GM21528 (cell line): ENCODE measurements around the gene MAPK8IP3.
"Not testable (repeated sequence)": the region's sequence is repeated elsewhere in the genome, so short reads cannot be mapped to it uniquely, and the experiment has no call there.

Source experiments
- ATAC-seq: cut with Tn5 transposase; IDR thresholded peaks from one replicate; pipeline ENCODE4 v1.9.1; 2021; ENCODE audit warnings: mild to moderate bottlenecking, moderate library complexity; ENCODE audit not compliant: unreplicated experiment, low FRiP score

Gene MAPK8IP3

DNA sequence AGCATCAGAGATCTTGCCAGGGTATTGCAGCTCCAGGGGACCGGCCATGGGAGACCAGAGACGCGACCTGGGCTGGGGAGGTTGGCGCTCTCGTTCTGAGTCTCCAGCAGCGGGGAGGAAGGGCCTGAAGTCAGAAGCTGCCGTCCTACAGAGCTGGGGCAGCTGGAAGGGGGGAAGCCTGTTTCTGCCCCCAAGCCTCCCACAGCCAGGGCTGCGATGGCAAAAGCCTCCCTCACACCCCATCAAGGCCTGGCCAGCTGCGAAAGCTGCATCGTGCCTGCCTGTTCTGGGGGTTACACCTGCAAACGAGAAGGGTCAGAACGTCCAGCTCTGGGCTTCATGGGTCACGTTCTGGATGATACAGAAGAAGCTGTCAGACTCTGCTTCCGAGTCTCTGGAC, 26.1 kb downstream of the MAPK8IP3 start:
- ATAC-seq = no peak

DNA sequence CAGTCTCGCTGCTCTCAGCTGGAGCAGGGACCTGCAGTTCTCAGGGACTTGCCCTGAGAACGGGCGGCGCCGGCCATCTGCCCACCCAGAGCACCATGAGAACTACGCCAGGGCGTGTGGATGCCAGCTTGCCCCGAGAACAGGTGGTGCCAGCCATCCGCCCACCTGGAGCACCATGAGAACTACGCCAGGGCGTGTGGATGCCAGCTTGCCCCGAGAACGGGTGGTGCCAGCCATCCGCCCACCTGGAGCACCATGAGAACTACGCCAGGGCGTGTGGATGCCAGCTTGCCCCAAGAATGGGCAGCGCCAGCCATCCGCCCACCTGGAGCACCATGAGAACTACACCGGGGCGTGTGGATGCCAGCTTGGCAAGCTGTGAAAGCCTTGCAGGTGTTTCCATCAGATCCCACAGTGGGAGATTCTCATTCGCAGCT, 26.6 kb downstream of the MAPK8IP3 start:
- not testable (repeated sequence) for ATAC-seq

DNA sequence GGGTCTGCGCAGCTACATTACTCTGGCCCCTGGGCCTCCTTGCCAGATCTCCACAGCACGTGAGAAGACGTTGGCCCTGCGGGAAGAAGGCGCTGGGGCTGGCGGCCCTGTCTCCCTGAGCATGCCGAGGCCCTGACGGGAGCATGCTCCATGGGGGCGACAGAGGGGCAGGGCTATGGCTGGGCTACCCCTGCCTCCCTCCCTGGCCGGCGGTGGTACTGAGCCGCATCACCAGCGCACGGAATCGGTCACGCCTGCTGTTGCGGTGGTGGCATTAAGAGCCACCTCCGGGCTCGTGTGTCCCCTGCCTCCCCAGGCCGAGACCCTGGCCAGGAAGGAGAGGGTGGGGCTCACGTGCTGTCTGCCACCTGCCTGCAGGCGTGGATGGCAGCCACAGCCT, 28.1 kb downstream of the MAPK8IP3 start:
- no peak for ATAC-seq

DNA sequence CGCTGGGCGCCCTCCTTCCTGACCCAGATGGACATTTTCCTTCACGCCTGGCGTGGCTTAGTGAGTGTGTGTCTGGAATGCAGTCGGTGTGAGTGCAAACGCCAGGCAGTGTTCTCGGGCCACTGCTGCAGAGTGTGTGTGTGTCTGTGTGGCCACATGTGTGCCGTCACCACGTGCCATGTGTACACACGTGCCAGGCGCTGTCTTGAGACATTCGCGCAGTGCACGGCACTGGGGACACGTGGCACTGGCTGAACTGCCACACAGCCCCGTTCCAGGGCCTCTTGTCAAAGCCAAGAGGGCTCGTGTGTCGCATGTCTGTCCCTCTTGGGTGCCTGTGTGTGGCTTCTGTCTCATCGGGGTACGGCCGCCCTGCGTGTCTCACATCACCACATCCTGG, 28.8 kb downstream of the MAPK8IP3 start:
- no peak for ATAC-seq

DNA sequence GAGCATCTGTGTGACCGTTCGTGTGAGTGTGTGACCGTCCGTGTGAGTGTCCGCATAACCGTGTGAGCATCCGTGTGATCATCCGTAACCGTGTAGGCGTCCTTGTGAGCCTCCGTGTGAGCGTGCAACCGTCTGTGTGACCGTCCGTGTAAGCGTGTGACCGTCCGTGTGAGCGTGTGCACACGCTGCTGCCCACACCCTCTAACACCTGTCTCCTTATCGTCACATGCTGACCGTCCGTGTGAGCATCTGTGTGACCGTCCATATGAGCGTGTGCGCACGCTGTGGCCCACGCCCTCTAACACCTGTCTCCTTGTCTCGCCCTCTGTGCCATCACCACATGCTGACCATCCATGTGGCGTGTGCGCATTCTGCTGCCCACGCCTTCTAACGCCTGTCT, 34.2 kb downstream of the MAPK8IP3 start:
- no peak for ATAC-seq

DNA sequence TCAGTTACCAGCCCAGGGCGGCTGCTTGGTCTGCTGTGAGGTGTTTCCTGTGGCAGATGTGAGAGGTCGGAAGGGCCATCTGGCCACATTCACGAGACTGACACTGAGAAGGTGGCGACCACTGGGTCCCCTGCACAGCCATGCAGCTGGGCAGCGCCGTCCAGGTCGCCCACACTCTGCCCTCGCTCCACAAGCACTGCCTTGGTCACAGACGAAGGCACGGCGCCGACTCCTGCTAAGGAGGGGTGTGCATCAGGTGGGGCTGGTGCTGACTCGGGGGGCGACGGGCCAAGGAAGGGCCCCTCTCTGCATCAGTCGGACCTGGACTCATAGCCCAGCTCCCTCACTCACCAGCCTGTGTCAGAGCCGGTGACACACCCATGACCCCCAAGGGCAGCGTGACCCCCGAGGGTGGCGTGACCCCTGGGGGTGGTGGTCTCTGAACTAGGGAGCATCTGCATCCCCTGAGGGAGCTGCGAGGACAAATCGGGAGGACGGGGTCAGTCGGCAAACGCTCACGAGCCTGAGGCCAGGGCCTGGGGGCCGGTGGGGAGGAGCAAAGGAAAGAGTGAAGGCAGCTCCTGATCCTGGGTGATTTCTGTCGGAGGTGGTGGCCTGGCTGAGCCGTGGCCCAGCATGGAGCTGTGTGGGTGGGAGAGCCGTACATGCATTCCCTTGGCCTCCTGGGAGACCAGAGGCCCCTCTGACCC, 34.9 kb downstream of the MAPK8IP3 start:
- no peak for ATAC-seq

DNA sequence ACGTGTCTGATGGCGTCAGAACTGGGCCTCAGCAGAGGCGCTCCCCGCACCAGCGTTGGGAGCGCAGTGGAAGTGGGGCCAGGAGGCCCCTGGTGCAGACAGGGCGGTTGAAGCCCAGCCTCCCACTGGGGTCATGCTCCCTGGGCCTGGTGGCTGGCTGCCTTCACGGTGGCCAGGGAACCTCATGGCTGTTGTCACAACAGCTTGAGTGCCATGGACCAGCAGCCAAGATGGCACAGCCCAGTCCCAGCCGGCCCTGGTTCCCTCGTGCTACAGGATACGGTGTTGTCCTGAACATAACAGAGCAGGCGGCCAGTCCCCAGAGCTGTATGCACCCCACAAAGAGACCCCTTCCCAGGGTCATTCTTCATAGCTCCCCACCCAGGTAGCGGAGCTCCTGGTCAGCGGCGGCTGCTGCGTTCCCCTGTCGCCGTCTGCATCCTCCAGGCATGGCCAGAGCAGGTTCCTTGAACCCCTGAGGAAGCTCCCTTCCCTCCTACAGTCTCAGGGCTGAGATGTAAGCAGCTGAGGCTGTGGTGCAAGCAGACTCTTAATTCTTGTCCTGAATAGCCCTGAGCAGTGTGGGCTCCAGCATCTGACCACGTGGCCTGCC, 35.7 kb downstream of the MAPK8IP3 start:
- no peak for ATAC-seq

DNA sequence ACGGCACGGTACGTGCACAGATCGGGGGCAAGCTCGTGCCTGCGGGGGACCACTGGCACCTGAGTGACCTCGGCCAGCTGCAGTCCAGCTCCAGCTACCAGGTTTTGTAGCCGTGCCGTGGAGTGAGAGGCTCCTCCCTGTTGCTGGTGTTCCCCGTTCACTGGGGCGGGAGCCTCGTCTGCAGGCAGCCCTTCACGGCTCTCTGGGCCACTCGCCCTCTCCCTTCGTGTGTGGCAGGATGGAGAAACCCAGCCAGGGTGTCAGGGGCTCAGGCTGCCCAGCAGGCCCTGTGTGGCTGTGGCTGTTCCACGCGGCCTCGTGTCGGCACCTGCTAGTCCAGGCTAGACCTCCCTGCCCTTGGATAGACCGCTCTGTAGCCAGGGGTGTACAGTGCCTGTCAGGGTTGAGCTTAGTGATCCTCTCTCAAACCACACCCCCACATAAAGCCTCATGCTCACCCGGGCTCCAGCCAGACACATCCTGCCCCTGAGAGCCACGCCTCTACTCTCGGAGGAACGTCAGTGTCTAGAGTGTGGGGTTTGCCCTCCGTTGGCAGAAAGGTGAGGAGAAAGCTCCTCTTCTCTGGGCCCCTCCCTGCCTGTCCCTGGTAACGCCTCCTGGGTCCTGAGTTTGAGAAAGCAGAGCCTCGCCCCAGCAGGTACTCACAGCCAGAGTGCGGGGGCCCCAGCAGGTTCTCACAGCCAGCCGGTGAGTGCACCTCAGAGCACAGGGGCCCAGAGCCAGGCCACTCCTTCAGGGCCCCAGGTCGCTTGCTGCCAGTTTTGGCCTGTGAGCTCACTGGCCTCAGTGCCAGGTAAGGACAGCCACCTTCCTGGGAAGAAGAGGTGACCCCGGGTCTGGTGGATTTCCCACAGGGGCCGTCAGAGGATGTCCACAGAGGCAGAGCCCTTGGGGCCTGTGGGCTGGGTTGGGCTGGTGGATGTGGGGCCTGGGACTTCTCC, 37.7 kb downstream of the MAPK8IP3 start:
- no peak for ATAC-seq

DNA sequence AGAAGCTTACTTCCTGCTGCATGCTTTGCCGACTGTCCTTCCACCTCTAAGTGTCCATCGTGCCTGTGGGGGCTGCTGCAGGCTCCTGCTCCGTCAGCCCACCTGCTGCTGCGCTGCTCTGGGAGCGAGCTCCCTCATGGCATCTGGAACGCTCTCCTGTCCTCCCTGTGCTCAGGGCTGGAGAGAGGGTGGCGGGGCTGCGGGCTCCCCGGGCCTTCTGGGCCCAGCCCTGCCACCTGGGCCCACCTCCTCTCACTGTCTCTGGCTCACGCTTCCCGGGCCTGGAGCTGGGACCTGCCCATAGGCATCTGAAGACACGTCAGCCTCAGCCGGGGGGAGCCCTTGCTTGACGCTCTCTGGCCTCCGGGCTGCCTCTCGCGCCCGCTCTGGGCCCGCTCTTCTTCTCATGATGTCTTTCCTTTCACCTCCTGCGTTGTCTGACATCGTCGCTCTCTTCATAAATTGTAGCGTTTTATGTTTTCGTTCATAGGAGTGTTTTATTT, 38.4 kb downstream of the MAPK8IP3 start:
- no peak for ATAC-seq

DNA sequence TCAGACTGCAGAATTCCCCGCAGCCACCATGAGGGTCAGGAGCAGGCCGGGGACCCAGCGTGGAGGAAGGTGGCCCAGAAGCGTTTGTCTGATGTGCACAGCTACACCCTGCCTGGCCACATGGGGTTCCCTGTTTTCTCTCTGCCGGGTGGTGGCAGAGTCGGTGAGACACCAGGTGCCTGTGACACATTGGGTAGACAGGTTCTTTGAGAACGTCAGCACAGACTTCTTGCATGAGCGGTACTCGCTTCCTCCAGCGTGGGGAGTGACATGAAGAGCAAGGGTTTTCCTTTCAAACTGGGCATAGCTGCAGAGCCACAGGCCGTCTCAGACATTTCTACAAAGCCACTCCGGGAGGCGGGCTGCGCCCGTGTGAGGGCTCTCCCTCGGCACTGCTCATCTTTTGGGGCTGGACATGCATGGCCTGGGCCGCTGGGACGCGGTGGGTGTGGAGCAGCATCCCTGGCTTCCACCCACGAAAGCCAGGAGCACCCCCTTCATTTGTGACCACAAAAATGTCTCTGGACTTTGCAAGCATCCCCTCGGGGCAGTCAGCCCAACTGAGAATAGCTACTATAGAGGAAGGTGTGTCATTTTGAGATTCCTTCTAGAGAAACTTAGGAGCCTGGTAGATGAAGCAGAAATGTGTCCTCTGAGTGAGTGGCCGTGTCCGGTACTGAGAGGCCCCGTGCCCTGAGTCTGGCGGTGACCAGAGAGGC, 39.3 kb downstream of the MAPK8IP3 start:
- no peak for ATAC-seq

DNA sequence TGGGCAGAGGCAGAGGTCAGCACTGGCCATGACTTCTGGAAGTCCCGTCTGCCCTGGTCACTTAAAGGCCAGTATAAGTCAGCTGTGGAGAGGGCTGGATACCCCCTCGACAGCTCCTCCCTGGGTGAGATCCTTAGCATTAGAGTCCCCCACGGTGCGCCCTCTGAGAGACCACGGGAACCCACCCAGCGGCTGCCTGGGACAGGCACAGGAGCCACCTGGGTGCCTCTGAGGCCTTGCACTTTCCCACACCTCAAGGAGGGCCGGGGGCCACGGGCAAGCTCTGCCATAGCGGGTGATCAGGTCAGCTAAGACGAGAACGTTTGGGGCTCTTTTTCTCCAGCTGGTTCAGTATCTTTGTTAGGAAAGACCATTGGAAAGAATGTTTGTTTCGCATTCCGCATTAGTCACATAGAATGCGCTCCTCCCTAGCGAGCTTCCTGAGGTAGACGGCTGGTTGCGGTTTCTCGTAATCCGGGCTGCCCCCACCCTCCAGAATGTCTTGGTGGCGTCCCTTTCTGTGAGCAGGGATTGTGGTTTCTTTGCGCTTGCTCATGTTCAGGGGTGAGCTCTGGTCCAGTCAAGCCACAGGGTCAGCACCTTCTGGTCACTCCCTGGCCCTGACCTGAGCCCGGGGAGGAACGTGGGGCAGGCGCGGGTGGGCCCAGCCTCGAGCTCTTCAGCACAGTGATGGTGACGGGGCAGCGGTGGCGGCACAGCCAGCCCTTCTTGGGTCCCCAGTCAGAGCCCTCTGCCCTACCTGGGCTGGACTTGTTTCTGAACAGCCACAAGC, 40.1 kb downstream of the MAPK8IP3 start:
- ATAC-seq = no peak

DNA sequence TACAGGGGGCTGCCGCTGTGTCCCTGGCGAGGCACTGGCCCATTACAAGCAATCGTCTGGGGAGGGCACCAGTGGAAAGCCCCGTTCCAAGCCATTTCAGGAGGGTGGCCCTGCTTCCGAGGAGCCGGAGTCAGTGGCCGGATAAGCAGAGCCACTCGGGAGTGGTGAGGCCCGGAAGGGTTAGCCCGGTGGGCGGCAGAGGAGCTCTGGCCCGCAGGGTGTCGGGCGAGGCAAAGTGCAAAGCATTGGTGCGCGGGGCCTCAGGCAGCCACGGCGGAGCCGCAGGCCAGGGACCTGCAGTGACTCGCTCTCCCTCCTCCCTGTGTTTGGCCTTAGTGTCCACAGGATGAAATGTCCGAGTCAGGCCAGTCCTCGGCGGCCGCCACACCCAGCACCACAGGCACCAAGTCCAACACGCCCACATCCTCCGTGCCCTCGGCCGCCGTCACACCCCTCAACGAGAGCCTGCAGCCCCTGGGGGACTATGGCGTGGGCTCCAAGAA, 40.7 kb downstream of the MAPK8IP3 start:
- ATAC-seq = no peak

DNA sequence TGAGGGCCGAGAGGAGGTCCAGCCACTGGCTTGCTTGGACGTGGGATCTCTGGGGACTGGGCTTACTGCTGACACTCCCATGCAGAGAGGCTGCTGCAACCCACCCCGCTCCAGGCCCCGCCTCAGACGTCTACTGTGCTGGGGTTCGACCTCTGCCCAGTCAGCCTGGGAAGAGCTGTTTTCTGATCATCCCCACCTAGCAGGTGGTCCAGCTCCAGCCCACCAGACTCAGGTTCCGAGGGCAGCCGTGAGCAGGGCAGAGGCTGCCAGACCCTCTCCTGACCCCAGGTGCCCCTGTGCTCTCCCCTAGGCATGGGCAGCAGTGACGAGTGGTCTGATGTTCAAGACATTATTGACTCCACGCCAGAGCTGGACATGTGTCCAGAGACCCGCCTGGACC, 41.9 kb downstream of the MAPK8IP3 start:
- ATAC-seq = no peak

DNA sequence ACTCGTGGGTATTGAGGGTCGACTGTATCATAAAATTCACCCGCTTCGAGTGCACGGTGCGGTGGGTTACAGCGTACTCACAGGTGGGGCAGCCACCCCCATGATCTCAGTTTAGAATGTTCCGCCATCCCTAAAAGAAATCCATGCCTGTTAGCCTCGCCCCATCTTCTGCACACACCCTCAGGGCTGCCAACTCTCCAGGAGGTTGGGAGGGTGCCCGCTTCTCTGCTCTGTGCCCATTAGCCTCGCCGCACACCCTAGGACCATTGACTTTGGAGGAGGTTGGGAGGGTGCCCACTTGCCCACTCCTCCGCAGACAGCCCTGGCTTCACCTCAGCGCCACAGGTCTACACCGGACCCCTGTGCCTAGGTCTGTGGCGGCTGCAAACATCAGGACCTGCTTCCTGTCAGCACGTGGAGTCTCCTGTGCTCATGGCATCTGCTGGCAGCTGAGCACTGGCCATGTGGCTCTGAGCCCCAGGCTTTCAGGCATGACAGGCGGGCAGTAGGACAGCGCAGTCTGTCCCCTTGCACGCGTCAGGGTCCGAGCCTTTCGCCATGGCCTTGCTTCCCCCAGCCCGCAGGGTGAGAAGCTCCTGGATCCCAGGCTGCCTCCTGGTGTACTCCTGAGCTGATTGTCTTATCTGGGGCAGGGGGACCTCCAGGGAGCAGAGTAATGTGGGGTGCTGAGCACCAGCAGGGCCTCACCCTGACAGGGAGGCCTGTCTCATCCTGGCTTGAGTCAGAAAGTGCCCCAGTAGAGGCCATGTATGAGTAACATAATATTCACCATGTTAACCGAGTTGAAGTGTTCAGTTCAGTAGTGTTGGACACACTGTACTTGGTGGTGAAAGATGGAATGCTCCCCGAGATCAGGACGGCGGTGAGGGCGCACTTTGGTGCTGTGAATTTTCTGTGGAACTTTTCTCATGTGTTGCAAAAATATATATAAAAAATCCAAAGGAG, 43.4 kb downstream of the MAPK8IP3 start:
- no peak for ATAC-seq

DNA sequence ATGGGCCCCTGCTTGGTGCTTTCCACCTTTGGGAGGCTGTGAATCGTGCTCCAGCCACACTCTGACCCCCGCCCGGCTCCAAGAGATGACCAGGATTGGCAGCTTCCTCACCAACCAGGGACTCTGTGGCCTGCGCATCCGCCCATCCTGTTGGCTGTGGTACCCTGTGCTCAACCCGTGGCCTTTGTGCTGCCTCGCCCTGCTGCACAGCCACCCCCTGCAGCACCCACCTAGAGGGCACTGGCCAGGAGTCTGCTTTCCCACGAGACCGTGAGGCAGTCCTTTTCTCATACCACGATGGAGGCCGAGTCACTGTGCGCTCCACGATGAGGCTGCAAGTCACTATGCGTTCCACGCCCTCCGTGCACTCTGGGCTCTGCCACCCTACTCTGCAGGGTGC, 46.0 kb downstream of the MAPK8IP3 start:
- no peak for ATAC-seq

DNA sequence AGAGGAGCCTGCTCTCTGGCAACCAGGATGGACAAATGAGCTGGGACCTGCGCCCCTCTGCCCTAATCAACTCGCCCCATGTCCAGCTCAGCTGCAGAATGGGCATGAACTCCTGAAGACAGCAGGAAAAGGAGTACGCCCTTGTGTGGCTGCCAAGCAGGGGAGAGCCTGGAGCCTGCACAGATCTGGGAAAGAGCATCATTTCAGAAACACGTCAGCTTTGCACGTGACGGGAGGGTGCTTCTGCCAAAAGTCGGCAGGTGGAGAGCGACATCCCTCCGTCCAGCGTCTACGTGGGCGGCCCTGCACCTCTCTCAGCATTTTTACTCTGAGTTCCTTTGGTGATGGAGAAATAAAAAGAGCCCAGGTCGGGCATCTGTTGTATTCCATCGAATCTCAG, 46.9 kb downstream of the MAPK8IP3 start:
- no peak for ATAC-seq

DNA sequence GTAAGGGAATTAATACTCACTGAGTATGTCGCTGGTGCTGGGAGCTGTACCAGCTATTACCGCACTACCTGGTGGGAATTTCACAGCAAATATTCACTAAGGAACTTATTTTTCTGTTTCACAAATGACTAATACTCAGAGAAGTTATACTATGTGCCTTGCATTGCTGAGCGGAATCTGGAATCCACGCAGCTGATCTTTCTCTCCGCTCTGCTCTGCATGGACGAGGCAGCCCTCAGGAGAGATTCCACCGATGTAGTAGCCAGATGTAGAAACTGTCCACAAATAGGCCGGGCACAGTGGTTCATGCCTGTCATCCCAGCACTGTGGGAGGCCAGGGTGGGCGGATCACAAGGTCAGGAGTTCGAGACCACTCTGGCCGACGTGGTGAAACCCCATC, 48.2 kb downstream of the MAPK8IP3 start:
- ATAC-seq = no peak

DNA sequence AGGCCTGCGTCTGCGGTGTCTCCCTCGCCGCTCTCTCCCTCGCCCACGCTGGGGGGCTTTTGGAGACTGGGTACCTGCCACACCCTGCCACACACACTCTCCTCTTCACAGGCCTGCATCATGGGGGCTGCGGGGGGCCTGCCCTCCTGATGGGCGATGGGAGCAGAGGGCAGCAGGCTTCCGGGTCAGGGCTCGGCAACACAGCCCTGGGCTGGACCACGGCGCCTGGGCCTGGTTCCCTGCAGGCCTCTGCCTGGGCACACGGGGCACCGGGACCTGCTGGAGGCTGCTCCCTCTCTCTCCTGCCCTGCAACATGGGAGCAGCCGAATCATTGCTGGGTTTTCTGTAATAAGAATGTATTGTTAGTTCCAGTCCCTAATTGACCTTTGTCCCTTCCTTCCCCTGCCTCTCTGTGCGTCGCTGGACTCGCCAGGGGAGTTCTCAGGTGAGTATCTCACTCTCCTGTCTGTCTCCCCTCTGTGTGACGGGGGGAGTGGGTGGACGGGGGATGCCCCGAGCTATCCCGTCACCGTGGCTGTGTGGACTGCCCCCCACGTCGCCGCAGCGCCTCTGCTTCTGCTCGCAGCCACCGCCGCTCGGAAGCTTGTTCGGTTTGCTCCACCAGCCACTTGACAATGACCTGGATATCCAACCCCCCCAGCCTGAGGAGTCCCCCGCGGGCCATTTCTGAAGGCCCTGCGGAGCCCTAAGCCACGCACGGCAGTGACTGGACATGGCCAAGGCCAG, 51.9 kb downstream of the MAPK8IP3 start:
- no peak for ATAC-seq
